HEK293 (cell line): ENCODE data around the gene ABHD10.

ENCODE experiments used
- CTCF ChIA-PET: fragments of 350-600 bp; formaldehyde crosslinking; extraction: SDS; loops from one replicate; lab custom pipeline; 2021; ENCODE audit warnings: antibody characterized with exemption; lab: Yijun Ruan, JAX
- POLR2A ChIA-PET: fragments of 300-600 bp; formaldehyde crosslinking; extraction: SDS; loops from one replicate; lab custom pipeline; 2020; ENCODE audit warnings: antibody characterized with exemption, inconsistent platforms; lab: Yijun Ruan, JAX
- H3K27ac ChIP-seq: fragments of 200-500 bp; sonication (Bioruptor generic); 2 replicates; pipeline ENCODE4 v1.5.1; 2014; ENCODE audit warnings: low read depth, low read length, control low read depth, inconsistent platforms; ENCODE audit errors: extremely low read depth
- H3K36me3 ChIP-seq, 2 experiments: fragments of 200-500 bp in 1 of 2; sonication (Bioruptor generic) in 1 of 2; 1 replicate in 1 of 2; 2 replicates in 1 of 2; pipeline ENCODE4 v1.5.1; 2014 to 2017; ENCODE audit warnings: inconsistent platforms in 2 of 2, low read length in 2 of 2; ENCODE audit not compliant: control insufficient read depth in 2 of 2, insufficient read depth in 1 of 2
- H3K4me1 ChIP-seq: fragments of 200-500 bp; sonication (Bioruptor generic); 2 replicates; pipeline ENCODE4 v1.5.1; 2014; ENCODE audit warnings: mild to moderate bottlenecking, low read length, inconsistent platforms; ENCODE audit not compliant: control insufficient read depth, insufficient read depth
- H3K4me3 ChIP-seq: 2 replicates; pipeline ENCODE4 v1.5.1; 2011; ENCODE audit warnings: low read depth, mild to moderate bottlenecking, control low read depth, low read length, moderate library complexity
- H3K9me3 ChIP-seq: fragments of 200-500 bp; sonication (Bioruptor generic); 2 replicates; pipeline ENCODE4 v1.5.1; 2014; ENCODE audit warnings: low read depth, low read length, inconsistent platforms; ENCODE audit not compliant: control insufficient read depth, insufficient read depth
- EGR2 ChIP-seq: fragments of 450-650 bp; formaldehyde crosslinking; IDR thresholded peaks from 2 replicates; pipeline ENCODE4 v1.5.1; 2016; ENCODE audit warnings: low read depth, missing biosample characterization, missing genetic modification characterization
- ZFHX2 ChIP-seq: fragments of 450-650 bp; formaldehyde crosslinking; conservative IDR thresholded peaks from 2 replicates; pipeline ENCODE4 v1.5.1; 2016; ENCODE audit warnings: missing biosample characterization, missing genetic modification characterization
- ZNF214 ChIP-seq: fragments of 450-650 bp; formaldehyde crosslinking; IDR thresholded peaks from 2 replicates; pipeline ENCODE4 v1.5.1; 2017; ENCODE audit warnings: missing biosample characterization, mild to moderate bottlenecking, missing genetic modification characterization, borderline replicate concordance
- ZNF274 ChIP-seq, 2 experiments: fragments of 200-500 bp in 1 of 2; fragments of 450-650 bp in 1 of 2; sonication (Bioruptor generic) in 1 of 2; formaldehyde crosslinking in 1 of 2; IDR thresholded peaks; 2 replicates each; pipeline versions ENCODE4 v1.5.1 to v1.6.1; 2014 to 2016; ENCODE audit warnings: borderline replicate concordance in 1 of 2, inconsistent platforms in 1 of 2, low read length in 1 of 2, missing biosample characterization in 1 of 2, missing genetic modification characterization in 1 of 2
- ZNF513 ChIP-seq: fragments of 450-650 bp; IDR thresholded peaks from 2 replicates; pipeline ENCODE4 v1.5.1; 2018; ENCODE audit warnings: missing biosample characterization, missing genetic modification characterization
- ZNF747 ChIP-seq: fragments of 450-650 bp; formaldehyde crosslinking; IDR thresholded peaks from 2 replicates; pipeline ENCODE4 v1.5.1; 2016; ENCODE audit warnings: missing biosample characterization, missing genetic modification characterization
- TF ChIP-seq, protein P1 (sequence below): fragments of 450-650 bp; formaldehyde crosslinking; IDR thresholded peaks from 2 replicates; pipeline ENCODE4 v1.5.1; 2016; ENCODE audit warnings: missing biosample characterization, missing genetic modification characterization
- TF ChIP-seq, protein P2 (sequence below): fragments of 450-650 bp; formaldehyde crosslinking; IDR thresholded peaks from 2 replicates; pipeline ENCODE4 v1.5.1; 2016; ENCODE audit warnings: missing biosample characterization, missing genetic modification characterization, borderline replicate concordance

The ABHD10 gene

GRCh38 chr3:112002096-112002971 is 23.5 kb downstream of the ABHD10 start:
- CTCF ChIA-PET = interaction anchor here (1.2 to 2.9 kb wide), 4 partner anchors 11 to 333 kb away, joined by 3 to 28 read pairs (median 6); no protein-coding TSS in a partner anchor
- H3K4me1 ChIP-seq = no peaks in the 10 kb centered on the region
- no peak for TF ChIP-seq ZNF214
- peak; percentile 94 for TF ChIP-seq EGR2 (tag by site-specific recombination)
- TF ChIP-seq ZNF513 (tag by site-specific recombination) = peak; percentile 38; the same call in 1 of the 2 replicates
- TF ChIP-seq ZFHX2 (tag by site-specific recombination) = peak; percentile 90
- H3K36me3 ChIP-seq = no peaks in the 10 kb centered on the region
- H3K4me3 ChIP-seq = no peak overlapping the region
- no peaks in the 10 kb centered on the region for H3K9me3 ChIP-seq
- POLR2A ChIA-PET = no interaction called here
- no peak overlapping the region for H3K27ac ChIP-seq

GRCh38 chr3:112003321-112004080 is 24.7 kb downstream of the ABHD10 start:
- Histone ChIP-seq H3K9me3 (no peaks in the 10 kb centered on the region), H3K27ac (no peak overlapping the region), H3K4me1 (no peaks in the 10 kb centered on the region), H3K36me3 (no peaks in the 10 kb centered on the region), H3K4me3 (no peak overlapping the region)
- TF ChIP-seq, protein P1, sequence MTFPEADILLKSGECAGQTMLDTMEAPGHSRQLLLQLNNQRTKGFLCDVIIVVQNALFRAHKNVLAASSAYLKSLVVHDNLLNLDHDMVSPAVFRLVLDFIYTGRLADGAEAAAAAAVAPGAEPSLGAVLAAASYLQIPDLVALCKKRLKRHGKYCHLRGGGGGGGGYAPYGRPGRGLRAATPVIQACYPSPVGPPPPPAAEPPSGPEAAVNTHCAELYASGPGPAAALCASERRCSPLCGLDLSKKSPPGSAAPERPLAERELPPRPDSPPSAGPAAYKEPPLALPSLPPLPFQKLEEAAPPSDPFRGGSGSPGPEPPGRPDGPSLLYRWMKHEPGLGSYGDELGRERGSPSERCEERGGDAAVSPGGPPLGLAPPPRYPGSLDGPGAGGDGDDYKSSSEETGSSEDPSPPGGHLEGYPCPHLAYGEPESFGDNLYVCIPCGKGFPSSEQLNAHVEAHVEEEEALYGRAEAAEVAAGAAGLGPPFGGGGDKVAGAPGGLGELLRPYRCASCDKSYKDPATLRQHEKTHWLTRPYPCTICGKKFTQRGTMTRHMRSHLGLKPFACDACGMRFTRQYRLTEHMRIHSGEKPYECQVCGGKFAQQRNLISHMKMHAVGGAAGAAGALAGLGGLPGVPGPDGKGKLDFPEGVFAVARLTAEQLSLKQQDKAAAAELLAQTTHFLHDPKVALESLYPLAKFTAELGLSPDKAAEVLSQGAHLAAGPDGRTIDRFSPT (tag by site-specific recombination) = no peak
- no peak for TF ChIP-seq ZNF747
- TF ChIP-seq, protein P2, sequence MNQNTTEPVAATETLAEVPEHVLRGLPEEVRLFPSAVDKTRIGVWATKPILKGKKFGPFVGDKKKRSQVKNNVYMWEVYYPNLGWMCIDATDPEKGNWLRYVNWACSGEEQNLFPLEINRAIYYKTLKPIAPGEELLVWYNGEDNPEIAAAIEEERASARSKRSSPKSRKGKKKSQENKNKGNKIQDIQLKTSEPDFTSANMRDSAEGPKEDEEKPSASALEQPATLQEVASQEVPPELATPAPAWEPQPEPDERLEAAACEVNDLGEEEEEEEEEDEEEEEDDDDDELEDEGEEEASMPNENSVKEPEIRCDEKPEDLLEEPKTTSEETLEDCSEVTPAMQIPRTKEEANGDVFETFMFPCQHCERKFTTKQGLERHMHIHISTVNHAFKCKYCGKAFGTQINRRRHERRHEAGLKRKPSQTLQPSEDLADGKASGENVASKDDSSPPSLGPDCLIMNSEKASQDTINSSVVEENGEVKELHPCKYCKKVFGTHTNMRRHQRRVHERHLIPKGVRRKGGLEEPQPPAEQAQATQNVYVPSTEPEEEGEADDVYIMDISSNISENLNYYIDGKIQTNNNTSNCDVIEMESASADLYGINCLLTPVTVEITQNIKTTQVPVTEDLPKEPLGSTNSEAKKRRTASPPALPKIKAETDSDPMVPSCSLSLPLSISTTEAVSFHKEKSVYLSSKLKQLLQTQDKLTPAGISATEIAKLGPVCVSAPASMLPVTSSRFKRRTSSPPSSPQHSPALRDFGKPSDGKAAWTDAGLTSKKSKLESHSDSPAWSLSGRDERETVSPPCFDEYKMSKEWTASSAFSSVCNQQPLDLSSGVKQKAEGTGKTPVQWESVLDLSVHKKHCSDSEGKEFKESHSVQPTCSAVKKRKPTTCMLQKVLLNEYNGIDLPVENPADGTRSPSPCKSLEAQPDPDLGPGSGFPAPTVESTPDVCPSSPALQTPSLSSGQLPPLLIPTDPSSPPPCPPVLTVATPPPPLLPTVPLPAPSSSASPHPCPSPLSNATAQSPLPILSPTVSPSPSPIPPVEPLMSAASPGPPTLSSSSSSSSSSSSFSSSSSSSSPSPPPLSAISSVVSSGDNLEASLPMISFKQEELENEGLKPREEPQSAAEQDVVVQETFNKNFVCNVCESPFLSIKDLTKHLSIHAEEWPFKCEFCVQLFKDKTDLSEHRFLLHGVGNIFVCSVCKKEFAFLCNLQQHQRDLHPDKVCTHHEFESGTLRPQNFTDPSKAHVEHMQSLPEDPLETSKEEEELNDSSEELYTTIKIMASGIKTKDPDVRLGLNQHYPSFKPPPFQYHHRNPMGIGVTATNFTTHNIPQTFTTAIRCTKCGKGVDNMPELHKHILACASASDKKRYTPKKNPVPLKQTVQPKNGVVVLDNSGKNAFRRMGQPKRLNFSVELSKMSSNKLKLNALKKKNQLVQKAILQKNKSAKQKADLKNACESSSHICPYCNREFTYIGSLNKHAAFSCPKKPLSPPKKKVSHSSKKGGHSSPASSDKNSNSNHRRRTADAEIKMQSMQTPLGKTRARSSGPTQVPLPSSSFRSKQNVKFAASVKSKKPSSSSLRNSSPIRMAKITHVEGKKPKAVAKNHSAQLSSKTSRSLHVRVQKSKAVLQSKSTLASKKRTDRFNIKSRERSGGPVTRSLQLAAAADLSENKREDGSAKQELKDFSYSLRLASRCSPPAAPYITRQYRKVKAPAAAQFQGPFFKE (tag by site-specific recombination) = no peak
- TF ChIP-seq ZNF274 (IDR thresholded peaks at IDR 0.05; ENCODE audit: low read length) = no peak
- no peak for TF ChIP-seq ZNF274 (tag by site-specific recombination; IDR thresholded peaks at IDR 0.05; ENCODE audit: borderline replicate concordance)
- POLR2A ChIA-PET = interaction anchor here (0.6 kb wide), 1 partner anchor 25 kb away, joined by 4 read pairs; the partner anchor contains the start of gene ABHD10
- CTCF ChIA-PET = interaction anchor here (0.7 to 2.9 kb wide), 6 partner anchors 10 to 108 kb away, joined by 3 to 28 read pairs (median 4); no protein-coding TSS in a partner anchor
